G401 (cell line): ENCODE measurements around the gene TEK. TPM values are rescaled to one million over a fixed set of nuclear protein-coding genes. Genes with fewer than 3 reads are reported as not detected.
"Not testable (repeated sequence)": the region's sequence is repeated elsewhere in the genome, so short reads cannot be mapped to it uniquely, and the experiment has no call there.

ENCODE experiments used
- DNase-seq: peaks from one replicate; pipeline ENCODE4 v3.0.0-alpha.2; 2015; ENCODE audit warnings: low spot score
- in situ Hi-C: cut with HindIII; loops from 2 replicates; pipeline ENCODE4 v1.10.0; 2016; ENCODE audit warnings: low sequenced_read_pairs, mixed read lengths
- total RNA-seq: library from RNA; depleted of rRNA; stranded (reverse); fragments of >200 nt; shearing (Covaris generic); gene quantifications from 2 replicates; pipeline ENCODE4 v1.2.3, GENCODE V29; 2014

TEK gene
- total RNA-seq, 1 experiment from 2014 or later, result not detected

GRCh38 chr9:27203783-27204182, 94.8 kb downstream of the TEK start:
- no peak for DNase-seq
- in situ Hi-C loops, result no loop called here

- no peak for DNase-seq
- in situ Hi-C loops, result no loop called here
These were observed 95.6 kb downstream of the TEK start for GRCh38 chr9:27204578-27204977.

- no peak for DNase-seq
- in situ Hi-C loops, result no loop called here
These were observed 96.2 kb downstream of the TEK start for GRCh38 chr9:27205198-27205597.

- no peak for DNase-seq
- in situ Hi-C loops, result no loop called here
These were observed 97.0 kb downstream of the TEK start for GRCh38 chr9:27206041-27206440.

GRCh38 chr9:27209034-27209433, 100.0 kb downstream of the TEK start:
- in situ Hi-C loops, result no loop called here
- no peak for DNase-seq

GRCh38 chr9:27210588-27210987, 101.6 kb downstream of the TEK start:
- in situ Hi-C loops, result no loop called here
- DNase-seq, result no peak

- DNase-seq, result no peak
- in situ Hi-C loops, result no loop called here
These were observed 103.2 kb downstream of the TEK start for GRCh38 chr9:27212191-27212590.

GRCh38 chr9:27212621-27213020, 103.6 kb downstream of the TEK start:
- in situ Hi-C loops, result no loop called here

GRCh38 chr9:27227192-27227591, 118.2 kb downstream of the TEK start:
- in situ Hi-C loops, result no loop called here
- no peak for DNase-seq

More at GRCh38 chr9:27212621-27213020, 103.6 kb downstream of the TEK start:
- DNase-seq, result no peak

GRCh38 chr9:27239648-27240047, 130.6 kb downstream of the TEK start:
- in situ Hi-C loops, DNase-seq: not testable (repeated sequence)

- in situ Hi-C loops, result no loop called here
- no peak for DNase-seq
These were observed 138.7 kb downstream of the TEK start for GRCh38 chr9:27247756-27248155.

GRCh38 chr9:27248702-27249101, 139.7 kb downstream of the TEK start:
- in situ Hi-C loops, result no loop called here
- no peak for DNase-seq

GRCh38 chr9:27258662-27259061, 149.6 kb downstream of the TEK start:
- DNase-seq, result no peak
- in situ Hi-C loops, result no loop called here

GRCh38 chr9:27260789-27261516, 151.9 kb downstream of the TEK start:
- no peak for DNase-seq
- in situ Hi-C loops, result no loop called here

- DNase-seq, result no peak
- in situ Hi-C loops, result no loop called here
These were observed 152.6 kb downstream of the TEK start for GRCh38 chr9:27261517-27262211.

GRCh38 chr9:27272103-27272502, 163.1 kb downstream of the TEK start:
- in situ Hi-C loops, result no loop called here
- no peak for DNase-seq

- no peak for DNase-seq
- in situ Hi-C loops, result no loop called here
These were observed 164.2 kb downstream of the TEK start for GRCh38 chr9:27273186-27273585.

GRCh38 chr9:27276193-27277030, 167.4 kb downstream of the TEK start:
- peak; percentile 74 for DNase-seq
- in situ Hi-C loops, result no loop called here

- in situ Hi-C loops, result no loop called here
- no peak for DNase-seq
These were observed 169.3 kb downstream of the TEK start for GRCh38 chr9:27278374-27278773.

GRCh38 chr9:27279611-27280010, 170.6 kb downstream of the TEK start:
- in situ Hi-C loops, result no loop called here
- no peak for DNase-seq
